ENCODE results near the gene NADSYN1.
"Not testable (repeated sequence)": the region's sequence is repeated elsewhere in the genome, so short reads cannot be mapped to it uniquely, and the experiment has no call there.

Gene NADSYN1

DNA sequence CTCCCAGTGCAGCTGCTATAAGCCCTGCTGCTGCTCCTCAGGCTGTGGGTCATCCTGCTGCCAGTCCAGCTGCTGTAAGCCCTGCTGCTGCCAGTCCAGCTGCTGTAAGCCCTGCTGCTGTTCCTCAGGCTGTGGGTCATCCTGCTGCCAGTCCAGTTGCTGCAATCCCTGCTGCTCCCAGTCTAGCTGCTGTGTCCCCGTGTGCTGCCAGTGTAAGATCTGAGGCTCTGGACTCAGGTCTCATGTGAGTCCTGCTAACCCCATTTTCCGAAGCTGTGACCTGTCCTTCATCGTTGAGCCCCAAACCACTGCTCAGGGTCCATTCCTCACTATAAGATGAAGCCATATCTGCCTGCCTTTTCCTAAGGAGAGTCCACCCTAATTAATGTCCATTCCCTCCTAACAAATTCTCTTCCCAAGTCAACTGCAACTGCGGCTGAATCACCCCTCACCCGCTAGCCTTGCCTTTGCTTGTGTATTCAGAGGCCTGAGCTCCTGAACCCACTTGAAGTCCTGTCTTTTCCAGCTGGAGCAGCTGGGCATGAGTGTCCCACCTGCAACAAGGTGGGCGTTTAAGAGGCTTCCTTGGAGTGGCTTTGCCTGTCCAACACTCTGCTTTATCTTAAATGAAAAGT is 74.7 kb downstream of the NADSYN1 start:
- DNase-seq (ENCODE audit: low spot score), result no peak

GRCh38 chr11:71530602-71531001 is 77.6 kb downstream of the NADSYN1 start:
- DNase-seq (ENCODE audit: low spot score), result no peak

DNA sequence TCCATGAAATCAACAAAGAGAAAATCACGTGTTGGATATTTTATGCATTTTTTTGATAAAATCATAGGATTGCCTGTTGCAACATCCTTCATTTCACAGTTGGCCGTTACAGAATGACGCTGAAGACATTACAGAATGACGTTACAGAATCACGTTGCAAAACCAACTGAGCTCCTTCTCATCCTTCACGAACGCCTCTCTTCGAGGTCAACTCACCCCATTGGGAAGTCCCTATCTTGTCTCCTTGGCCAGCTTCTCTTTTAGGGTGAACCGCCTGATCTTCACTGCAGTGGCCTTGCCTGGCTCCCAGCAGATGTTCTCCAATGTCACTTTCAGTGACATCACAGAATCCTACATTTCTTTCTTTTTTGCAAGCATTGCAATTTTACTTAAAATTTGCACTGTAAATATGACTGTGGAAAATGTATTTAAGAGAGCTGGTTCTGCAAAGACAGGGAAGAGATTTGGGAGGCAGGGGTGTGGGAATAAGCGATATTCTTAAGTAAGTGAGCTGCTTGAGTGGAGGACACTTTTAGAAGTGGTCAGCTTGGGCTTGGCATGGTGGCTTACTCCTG is 79.1 kb downstream of the NADSYN1 start:
- DNase-seq (ENCODE audit: low spot score), result no peak

GRCh38 chr11:71534711-71535608 is 82.0 kb downstream of the NADSYN1 start:
- DNase-seq (ENCODE audit: low spot score), result not testable (repeated sequence)

- DNase-seq (ENCODE audit: low spot score), result no peak
Observed at GRCh38 chr11:71535825-71536224, 82.8 kb downstream of the NADSYN1 start.

DNA sequence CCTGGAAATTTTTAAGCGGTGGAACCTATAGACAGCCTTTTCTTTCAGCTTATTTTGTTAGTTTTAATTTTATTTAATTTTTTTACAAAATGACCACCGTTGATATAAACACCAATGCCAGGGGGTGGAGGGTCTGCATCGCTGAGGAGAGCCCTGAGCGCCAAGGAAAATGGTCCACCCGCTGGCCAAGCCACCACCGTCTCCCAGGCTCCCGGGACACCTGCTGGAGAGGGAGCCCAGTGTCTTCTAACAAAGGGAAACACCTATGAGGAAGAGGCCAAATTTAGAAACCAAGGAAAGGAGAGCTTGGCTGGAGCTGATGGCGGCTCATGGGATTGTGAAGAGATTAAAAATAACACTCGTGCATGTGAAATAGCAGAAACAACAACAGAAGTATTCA is 84.5 kb downstream of the NADSYN1 start:
- no peak for DNase-seq (ENCODE audit: low spot score)

GRCh38 chr11:71537977-71538665 is 85.1 kb downstream of the NADSYN1 start, which contains the start of gene KRTAP5-8:
TSS of gene KRTAP5-8 (plus strand) at chr11:71538025. CDS start at chr11:71538056, 31 bp downstream.
- DNase-seq (ENCODE audit: low spot score), result not testable (repeated sequence)

GRCh38 chr11:71538666-71538990 is 85.6 kb downstream of the NADSYN1 start:
- DNase-seq (ENCODE audit: low spot score), result no peak

GRCh38 chr11:71539017-71539416 is 86.0 kb downstream of the NADSYN1 start:
- no peak for DNase-seq (ENCODE audit: low spot score)

DNA sequence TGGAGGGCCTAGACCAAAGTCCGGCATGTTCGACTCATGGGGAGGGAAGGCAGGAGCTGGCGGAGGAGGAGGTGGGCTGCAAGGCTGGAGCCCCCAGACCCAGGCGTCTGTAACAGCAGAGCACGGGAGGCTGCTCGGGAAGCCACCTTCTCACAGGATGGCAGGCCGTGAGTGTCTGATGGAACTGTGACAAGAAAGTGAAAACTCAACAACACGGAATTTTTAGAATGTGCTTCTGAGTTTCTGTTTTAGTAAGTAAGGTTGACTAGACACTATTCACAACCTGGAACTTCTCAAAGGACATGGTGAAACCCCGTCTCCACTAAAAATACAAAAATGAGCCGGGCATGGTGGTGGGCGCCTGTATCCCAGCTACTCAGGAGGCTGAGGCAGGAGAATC is 87.0 kb downstream of the NADSYN1 start:
- DNase-seq (ENCODE audit: low spot score), result not testable (repeated sequence)

DNA sequence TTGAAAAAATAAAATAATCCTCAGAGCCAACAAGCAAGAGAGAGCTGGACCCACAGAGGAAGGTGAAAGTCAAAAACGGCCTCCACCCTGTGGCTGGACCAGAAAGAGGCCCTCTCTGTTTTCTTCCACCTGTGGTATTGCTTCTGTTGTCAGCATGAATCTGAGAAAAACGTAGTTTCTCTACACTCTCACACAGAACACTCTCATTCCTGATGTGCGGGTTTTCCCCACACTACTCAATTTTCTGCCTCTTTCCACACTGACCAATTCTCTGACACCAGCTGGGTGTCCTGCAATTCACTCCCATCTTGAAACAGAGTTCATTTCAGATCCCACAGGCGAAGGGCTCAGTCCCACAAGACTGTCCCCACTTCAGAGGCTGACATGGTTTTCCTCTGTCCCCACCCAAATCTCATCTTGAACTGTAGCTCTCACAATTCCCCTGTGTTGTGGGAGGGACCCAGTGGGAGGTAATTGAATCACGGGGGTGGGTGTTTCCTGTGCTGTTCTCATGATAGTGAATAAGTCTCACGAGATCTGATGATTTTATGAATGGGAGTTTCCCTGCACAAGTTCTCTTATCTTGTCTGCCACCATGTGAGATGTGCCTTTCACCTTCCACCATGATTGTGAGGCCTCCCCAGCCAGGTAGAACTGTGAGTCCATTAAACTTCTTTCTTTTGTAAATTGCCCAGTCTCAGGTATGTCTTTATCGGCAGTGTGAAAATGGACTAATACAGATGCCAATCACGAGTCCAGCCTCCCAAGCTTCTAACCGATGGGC is 87.7 kb downstream of the NADSYN1 start:
- not testable (repeated sequence) for DNase-seq (ENCODE audit: low spot score)

DNA sequence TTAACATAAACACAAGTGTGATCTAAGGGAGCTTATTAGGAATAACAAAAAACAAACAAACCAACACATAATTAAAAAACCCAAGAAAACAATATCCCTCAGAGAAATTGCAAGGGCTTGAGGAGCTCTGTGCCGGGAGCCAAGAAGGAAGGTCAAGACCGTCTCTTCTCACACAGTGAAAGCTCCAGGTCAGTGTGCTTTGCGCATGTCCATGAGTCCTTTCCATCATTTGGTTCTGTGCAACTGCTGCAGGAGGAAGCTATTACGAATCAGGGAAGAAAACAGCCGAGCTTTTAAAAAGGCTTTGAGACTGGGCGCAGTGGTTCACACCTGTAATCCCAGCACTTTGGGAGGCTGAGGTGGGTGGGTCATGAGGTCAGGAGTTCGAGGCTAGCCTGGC is 89.4 kb downstream of the NADSYN1 start:
- no peak for DNase-seq (ENCODE audit: low spot score)

DNA sequence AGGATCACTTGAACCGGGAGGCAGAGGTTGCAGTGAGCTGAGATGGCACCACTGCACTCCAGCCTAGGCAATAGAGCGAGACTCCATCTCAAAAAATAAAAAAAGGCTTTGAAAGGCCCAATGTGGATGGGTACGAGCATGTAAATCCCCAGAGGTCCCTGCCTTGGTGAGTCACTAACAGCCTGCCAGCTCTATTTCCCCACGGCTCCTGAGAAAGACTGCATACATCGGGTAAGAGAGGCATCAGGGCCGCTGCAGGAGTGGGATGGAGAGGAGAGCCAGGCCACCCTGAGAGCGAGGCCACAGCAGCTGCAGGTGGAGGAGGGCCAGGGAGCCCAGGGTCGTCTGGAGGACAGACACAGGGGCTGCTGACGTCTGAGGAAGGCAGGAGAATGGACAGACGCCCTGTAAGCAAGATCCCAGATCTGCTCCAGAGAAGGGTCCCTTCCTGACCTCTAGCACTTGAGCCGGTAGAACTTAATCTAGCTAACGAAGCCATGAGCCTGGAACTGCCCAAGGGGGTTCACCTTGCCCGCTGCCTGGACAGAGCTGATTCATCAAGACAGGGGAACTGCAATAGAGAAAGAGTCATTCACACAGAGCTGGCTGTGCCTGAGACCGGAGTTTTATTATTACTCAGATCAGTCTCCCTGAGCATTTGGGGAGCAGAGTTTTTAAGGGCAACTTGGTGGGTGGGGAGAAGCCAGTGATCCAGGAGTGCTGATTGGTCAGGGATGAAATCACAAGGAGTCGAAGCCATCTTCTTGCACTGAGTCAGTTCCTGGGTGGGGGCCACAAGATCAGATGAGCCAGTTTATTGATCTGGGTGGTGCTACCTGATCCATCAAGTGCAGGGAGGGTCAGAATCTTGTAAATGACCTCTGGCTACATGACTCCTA is 90.1 kb downstream of the NADSYN1 start:
- DNase-seq (ENCODE audit: low spot score), result no peak

DNA sequence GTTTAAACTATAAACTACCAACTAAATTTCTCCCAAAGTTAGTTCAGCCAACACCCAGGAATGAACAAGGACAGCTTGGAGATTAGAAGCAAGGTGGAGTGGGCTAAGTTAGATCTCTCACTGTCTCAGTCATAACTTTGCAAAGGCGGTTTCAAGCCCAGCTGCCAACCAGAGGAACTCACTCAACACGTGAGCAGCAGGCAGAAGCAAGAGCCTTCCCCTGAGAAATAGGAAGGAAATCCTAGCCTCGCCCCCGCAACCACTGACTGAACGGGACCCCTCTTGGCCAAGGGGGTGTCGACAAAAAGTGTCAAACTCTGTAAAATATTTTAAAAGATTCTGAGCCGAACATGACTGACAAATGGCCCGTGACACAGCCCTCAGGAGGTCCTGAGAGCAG is 90.9 kb downstream of the NADSYN1 start:
- no peak for DNase-seq (ENCODE audit: low spot score)

GRCh38 chr11:71544525-71545214 is 91.7 kb downstream of the NADSYN1 start:
- no peak for DNase-seq (ENCODE audit: low spot score)

DNA sequence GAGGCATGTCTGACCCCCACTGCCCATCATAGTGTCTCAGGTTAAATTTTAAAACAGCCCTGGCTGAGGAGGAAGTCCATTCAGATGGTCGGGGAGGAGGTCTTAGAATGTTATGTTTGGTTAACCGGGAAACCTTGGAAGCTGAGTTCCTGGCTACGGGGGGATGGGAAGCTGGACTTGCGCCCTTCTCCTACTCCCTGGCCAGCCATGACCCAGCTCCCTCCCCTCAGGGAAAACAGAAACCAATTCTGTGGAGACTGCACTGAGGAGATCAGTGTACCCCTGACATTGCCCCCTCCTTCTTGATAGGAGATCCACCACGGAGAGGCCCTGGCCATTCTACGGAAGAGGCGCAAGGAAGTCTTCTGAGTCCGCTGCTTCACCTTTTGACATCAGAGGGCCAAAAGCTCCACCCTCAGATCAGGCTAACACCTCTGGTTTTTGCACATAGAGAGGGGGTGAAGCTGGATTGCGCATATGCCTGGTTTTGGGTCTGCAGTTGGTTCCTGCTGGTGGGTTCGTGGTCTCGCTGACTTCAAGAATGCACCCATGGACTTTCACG is 92.5 kb downstream of the NADSYN1 start:
- DNase-seq (ENCODE audit: low spot score), result no peak

DNA sequence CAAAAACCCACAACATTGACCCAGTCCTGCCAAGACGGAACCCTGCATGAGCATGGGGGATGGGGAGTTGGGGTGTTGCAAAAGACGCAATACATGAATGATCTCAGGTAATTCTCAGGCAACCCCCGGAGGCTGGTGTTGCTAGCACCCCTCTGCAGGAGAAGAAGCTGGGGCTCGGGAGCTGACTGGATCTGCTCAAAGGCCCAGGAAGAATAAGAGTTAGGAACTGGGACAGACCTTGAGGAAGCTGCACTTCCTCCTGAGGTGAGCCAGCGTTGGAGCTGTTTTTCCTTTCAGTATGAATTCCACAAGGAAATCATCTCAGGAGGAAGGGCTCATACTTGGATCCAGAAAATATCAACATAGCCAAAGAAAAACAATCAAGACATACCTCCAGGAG is 95.1 kb downstream of the NADSYN1 start, which contains the start of gene KRTAP5-9:
KRTAP5-9 (plus strand) TSS at position 301 of the 400 bp plus-strand sequence. CDS start 238 bp downstream, outside the sequence.
- DNase-seq (ENCODE audit: low spot score), result no peak

DNA sequence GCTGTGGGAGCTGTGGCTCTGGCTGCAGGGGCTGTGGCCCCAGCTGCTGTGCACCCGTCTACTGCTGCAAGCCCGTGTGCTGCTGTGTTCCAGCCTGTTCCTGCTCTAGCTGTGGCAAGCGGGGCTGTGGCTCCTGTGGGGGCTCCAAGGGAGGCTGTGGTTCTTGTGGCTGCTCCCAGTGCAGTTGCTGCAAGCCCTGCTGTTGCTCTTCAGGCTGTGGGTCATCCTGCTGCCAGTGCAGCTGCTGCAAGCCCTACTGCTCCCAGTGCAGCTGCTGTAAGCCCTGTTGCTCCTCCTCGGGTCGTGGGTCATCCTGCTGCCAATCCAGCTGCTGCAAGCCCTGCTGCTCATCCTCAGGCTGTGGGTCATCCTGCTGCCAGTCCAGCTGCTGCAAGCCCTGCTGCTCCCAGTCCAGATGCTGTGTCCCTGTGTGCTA is 95.7 kb downstream of the NADSYN1 start:
- no peak for DNase-seq (ENCODE audit: low spot score)
